ENCODE data around the gene LMBR1. TPM values are rescaled to one million over a fixed set of nuclear protein-coding genes. Genes with fewer than 3 reads are reported as not detected.
A peak's percentile ranks its signal among the peaks of the same experiment; 100 is the strongest.
"Not testable (repeated sequence)": the region's sequence is repeated elsewhere in the genome, so short reads cannot be mapped to it uniquely, and the experiment has no call there.

The LMBR1 gene
- total and polyA plus RNA-seq, 2 of the 13 experiments (the other 11 are each of a cell fraction or from before 2014, with no cell fraction given), result 20.9 to 39.6 TPM

DNA sequence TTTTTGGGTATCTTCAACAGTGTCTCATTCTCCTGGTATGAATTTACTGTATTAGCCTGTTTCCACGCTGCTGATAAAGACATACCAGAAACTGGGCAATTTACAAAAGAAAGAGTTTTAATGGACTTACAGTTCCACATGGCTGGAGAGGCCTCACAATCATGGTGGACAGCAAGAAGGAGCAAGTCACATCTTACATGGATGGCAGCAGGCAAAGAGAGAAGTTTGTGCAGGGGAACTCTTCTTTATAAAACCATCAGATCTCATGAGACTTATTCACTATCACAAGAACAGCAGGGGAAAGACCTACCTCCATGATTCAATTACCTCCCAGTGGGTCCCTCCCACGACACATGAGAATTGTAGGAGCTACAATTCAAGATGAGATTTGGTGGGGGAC is 31.0 kb downstream of the LMBR1 start:
- H3K27me3 ChIP-seq (ENCODE audit: control insufficient read depth in 1 of 2, insufficient read depth in 2 of 2, low read length in 2 of 2); DNase-seq (ENCODE audit: low spot score); BruUV-seq (replicated peaks); H3K4me1 ChIP-seq (ENCODE audit: insufficient read depth, low read length); CTCF ChIA-PET (ENCODE audit: low intra/inter-chr PET ratio, low total read pairs); H3K27ac ChIP-seq (ENCODE audit: extremely low read length, insufficient read depth, low read length); in situ Hi-C loops (cut with HindIII; ENCODE audit: extremely low pct_ligation_motif_present, low pct_unique_long_range_greater_than_20kb); ATAC-seq; H2AFZ ChIP-seq (ENCODE audit: low read length); intact Hi-C loops (cut with micrococcal nuclease; ENCODE audit: unreplicated experiment); POLR2A ChIA-PET; H3K4me3 ChIP-seq (replicated peaks in 1 of 3; ENCODE audit: insufficient read depth in 1 of 3, low read depth in 2 of 3, low read length in 3 of 3); FAIRE-seq; H4K20me1 ChIP-seq (ENCODE audit: insufficient read depth, low read length); H3K4me2 ChIP-seq (ENCODE audit: low read depth, low read length); H3K9ac ChIP-seq (ENCODE audit: insufficient read depth, low read depth, low read length): not testable (repeated sequence)
- H3K79me2 ChIP-seq (ENCODE audit: insufficient read depth, low read length), result peaks cover 20% of the 10 kb centered on the region
- peak; percentile 64; the same call in 1 of the 2 replicates for TF ChIP-seq ZNF431 (CRISPR knock-in tag; IDR thresholded peaks at IDR 0.05; ENCODE audit: borderline replicate concordance, low read depth)
- H3K36me3 ChIP-seq (replicated peaks in 1 of 2; ENCODE audit: control insufficient read depth in 1 of 2, insufficient read depth in 2 of 2, low read length in 2 of 2), result peaks cover 0 to 14% of the 10 kb centered on the region in 2 experiments; a peak in 2 of 5 replicates
- peaks cover 33% of the 10 kb centered on the region; the same call in 1 of the 2 replicates for H3K9me3 ChIP-seq (ENCODE audit: low read length)
- WGBS (ENCODE audit: low lambda C conversion rate), result 100% methylated on average over 2 of the region's 2 CpGs

DNA sequence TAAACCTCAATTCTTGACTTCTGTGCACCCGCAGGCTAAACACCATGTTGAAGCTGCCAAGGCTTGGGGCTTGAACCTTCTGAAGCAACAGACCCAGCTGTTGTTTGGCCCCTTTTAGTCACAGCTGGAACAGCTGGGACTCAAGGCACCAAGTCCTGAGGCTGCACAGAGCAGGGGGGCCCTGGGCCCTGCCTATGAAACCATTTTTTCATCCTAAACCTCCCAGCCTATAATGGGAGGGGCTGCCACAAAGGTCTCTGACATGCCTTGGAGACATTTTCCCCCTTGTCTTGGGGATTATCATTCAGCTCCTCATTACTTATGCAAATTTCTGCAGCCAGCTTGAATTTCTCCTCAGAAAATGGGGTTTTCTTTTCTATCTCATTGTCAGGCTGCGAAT is 31.8 kb downstream of the LMBR1 start:
- POLR2A ChIA-PET, result no interaction called here
- in situ Hi-C loops (cut with HindIII; ENCODE audit: extremely low pct_ligation_motif_present, low pct_unique_long_range_greater_than_20kb) (no loop called here), intact Hi-C loops (cut with micrococcal nuclease; ENCODE audit: unreplicated experiment) (no loop called here)
- ATAC-seq (no peak), FAIRE-seq (no peak), DNase-seq (ENCODE audit: low spot score) (no peak)
- Histone ChIP-seq H3K9me3 (ENCODE audit: low read length) (peaks cover 33% of the 10 kb centered on the region; the same call in 1 of the 2 replicates), H3K79me2 (ENCODE audit: insufficient read depth, low read length) (peaks cover 25% of the 10 kb centered on the region), H3K4me1 (ENCODE audit: insufficient read depth, low read length) (no peaks in the 10 kb centered on the region), H3K4me3 (replicated peaks in 1 of 3; ENCODE audit: insufficient read depth in 1 of 3, low read depth in 2 of 3, low read length in 3 of 3) (no peak overlapping the region), H3K36me3 (replicated peaks in 1 of 2; ENCODE audit: control insufficient read depth in 1 of 2, insufficient read depth in 2 of 2, low read length in 2 of 2) (peaks cover 0 to 14% of the 10 kb centered on the region in 2 experiments; a peak in 2 of 5 replicates), H3K4me2 (ENCODE audit: low read depth, low read length) (no peak overlapping the region), H3K27me3 (ENCODE audit: control insufficient read depth in 1 of 2, insufficient read depth in 2 of 2, low read length in 2 of 2) (no peaks in the 10 kb centered on the region), H2AFZ (ENCODE audit: low read length) (no peak overlapping the region), H4K20me1 (ENCODE audit: insufficient read depth, low read length) (no peaks in the 10 kb centered on the region), H3K9ac (ENCODE audit: insufficient read depth, low read depth, low read length) (no peak overlapping the region), H3K27ac (ENCODE audit: extremely low read length, insufficient read depth, low read length) (no peak overlapping the region)
- CTCF ChIA-PET (ENCODE audit: low intra/inter-chr PET ratio, low total read pairs), result no interaction called here
- no peak for TF ChIP-seq ARNT2 (CRISPR knock-in tag; IDR thresholded peaks at IDR 0.05; ENCODE audit: low read depth)
- no peak for TF ChIP-seq NFYB (CRISPR knock-in tag; IDR thresholded peaks at IDR 0.05)
- TF ChIP-seq ZSCAN25 (CRISPR knock-in tag; IDR thresholded peaks at IDR 0.05), result no peak
- TF ChIP-seq KLF12 (CRISPR knock-in tag; IDR thresholded peaks at IDR 0.05; ENCODE audit: borderline replicate concordance), result no peak
- no peak for TF ChIP-seq HNF4G (IDR thresholded peaks at IDR 0.05; ENCODE audit: borderline replicate concordance, low read depth, low read length)
- TF ChIP-seq HNF4G (CRISPR knock-in tag; IDR thresholded peaks at IDR 0.05; ENCODE audit: borderline replicate concordance, low read depth), result no peak
- TF ChIP-seq, protein P1, sequence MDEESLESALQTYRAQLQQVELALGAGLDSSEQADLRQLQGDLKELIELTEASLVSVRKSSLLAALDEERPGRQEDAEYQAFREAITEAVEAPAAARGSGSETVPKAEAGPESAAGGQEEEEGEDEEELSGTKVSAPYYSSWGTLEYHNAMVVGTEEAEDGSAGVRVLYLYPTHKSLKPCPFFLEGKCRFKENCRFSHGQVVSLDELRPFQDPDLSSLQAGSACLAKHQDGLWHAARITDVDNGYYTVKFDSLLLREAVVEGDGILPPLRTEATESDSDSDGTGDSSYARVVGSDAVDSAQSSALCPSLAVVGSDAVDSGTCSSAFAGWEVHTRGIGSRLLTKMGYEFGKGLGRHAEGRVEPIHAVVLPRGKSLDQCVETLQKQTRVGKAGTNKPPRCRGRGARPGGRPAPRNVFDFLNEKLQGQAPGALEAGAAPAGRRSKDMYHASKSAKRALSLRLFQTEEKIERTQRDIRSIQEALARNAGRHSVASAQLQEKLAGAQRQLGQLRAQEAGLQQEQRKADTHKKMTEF (CRISPR knock-in tag; IDR thresholded peaks at IDR 0.05), result no peak
- TF ChIP-seq ZNF232 (CRISPR knock-in tag; IDR thresholded peaks at IDR 0.05; ENCODE audit: borderline replicate concordance), result no peak
- no peak for TF ChIP-seq HOXD1 (CRISPR knock-in tag; IDR thresholded peaks at IDR 0.05)
- TF ChIP-seq MEIS1 (CRISPR knock-in tag; IDR thresholded peaks at IDR 0.05; ENCODE audit: borderline replicate concordance), result no peak
- no peak for TF ChIP-seq AHR (CRISPR knock-in tag; IDR thresholded peaks at IDR 0.05)
- WGBS (ENCODE audit: low lambda C conversion rate), result 94% methylated on average over 2 of the region's 2 CpGs
- BruUV-seq (replicated peaks), result no TSS peak

All from HepG2 (cell line).